ENCODE data around the gene PRKCB. TPM values are rescaled to one million over a fixed set of nuclear protein-coding genes. Genes with fewer than 3 reads are reported as not detected.

The PRKCB gene
- total RNA-seq, 1 donor from 2014 or later: not detected

DNA sequence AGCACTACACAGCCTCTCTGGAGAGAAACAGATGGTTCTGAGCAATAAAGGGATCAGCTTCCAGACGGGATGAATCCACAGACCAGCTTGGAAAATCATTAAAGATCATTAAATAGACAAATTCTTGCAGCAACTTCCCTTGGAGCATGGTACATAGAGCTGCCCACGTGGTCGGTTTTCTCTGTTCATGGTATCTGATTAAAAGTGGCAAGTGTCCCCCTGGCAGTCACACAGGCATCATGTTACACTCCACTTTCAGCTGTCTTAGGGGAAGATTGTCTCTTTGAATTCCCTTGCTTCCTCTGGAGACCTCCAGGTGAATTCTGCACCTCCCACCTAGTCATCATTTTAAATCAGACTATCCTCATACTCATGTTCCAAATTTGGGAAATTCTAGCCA lies 328.2 kb downstream of the PRKCB start:
- H3K27ac Mint-ChIP-seq (ENCODE audit: unreplicated experiment): no peak overlapping the region
- H3K36me3 Mint-ChIP-seq (ENCODE audit: unreplicated experiment): no peaks in the 10 kb centered on the region
- no peaks in the 10 kb centered on the region for H3K4me1 Mint-ChIP-seq (ENCODE audit: unreplicated experiment)
- no peak for DNase-seq (ENCODE audit: extremely low spot score, unreplicated experiment)
- no peaks in the 10 kb centered on the region for H3K9me3 Mint-ChIP-seq (ENCODE audit: unreplicated experiment)
- no peaks in the 10 kb centered on the region for H3K27me3 Mint-ChIP-seq (ENCODE audit: unreplicated experiment)
- H3K4me3 Mint-ChIP-seq (ENCODE audit: unreplicated experiment): no peak overlapping the region
- TF ChIP-seq, protein P1, sequence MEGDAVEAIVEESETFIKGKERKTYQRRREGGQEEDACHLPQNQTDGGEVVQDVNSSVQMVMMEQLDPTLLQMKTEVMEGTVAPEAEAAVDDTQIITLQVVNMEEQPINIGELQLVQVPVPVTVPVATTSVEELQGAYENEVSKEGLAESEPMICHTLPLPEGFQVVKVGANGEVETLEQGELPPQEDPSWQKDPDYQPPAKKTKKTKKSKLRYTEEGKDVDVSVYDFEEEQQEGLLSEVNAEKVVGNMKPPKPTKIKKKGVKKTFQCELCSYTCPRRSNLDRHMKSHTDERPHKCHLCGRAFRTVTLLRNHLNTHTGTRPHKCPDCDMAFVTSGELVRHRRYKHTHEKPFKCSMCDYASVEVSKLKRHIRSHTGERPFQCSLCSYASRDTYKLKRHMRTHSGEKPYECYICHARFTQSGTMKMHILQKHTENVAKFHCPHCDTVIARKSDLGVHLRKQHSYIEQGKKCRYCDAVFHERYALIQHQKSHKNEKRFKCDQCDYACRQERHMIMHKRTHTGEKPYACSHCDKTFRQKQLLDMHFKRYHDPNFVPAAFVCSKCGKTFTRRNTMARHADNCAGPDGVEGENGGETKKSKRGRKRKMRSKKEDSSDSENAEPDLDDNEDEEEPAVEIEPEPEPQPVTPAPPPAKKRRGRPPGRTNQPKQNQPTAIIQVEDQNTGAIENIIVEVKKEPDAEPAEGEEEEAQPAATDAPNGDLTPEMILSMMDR (IDR thresholded peaks at IDR 0.05): no peak

DNA sequence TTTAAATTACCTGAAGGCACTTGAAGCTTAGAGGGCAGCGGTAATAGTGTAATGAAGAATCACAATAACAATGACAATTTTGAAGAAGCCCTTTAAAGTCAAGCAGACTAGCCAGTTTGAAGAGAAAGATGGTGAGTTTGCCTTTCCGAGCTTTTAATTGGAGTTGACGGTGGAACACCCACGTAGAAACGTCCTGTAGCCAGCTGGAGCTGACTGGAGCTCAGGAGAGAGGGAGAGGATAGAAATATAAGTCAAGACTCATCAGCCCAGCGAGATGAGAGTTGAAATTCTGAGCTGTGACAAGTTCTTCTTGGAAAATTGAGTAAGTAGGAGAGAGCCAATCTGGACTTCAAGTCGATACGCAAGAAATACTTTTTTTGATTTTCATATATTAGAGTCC lies 328.6 kb downstream of the PRKCB start:
- no peak for DNase-seq (ENCODE audit: extremely low spot score, unreplicated experiment)
- no peak overlapping the region for H3K27ac Mint-ChIP-seq (ENCODE audit: unreplicated experiment)

DNA sequence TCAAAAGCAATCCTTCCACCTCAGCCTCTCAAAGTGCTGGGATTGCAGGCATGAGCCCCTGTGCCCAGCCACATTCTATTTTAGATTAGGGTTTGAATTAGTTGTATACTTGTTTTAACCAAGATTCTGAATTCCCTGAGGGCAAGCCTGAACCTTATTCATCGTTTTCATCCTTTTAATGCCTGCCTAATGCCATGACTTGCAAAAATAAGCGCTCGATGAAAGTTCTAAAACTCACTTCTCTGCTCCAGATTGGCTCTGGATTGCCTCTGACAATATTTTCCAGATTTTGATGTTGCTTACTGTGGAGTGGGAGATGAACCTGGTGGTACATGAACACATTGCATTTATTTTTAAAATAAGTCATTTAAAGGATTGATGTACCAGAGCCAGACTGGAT lies 329.5 kb downstream of the PRKCB start:
- Mint-ChIP-seq H3K9me3 (ENCODE audit: unreplicated experiment) (no peaks in the 10 kb centered on the region), H3K27ac (ENCODE audit: unreplicated experiment) (no peak overlapping the region), H3K27me3 (ENCODE audit: unreplicated experiment) (no peaks in the 10 kb centered on the region), H3K4me1 (ENCODE audit: unreplicated experiment) (no peaks in the 10 kb centered on the region), H3K4me3 (ENCODE audit: unreplicated experiment) (no peak overlapping the region), H3K36me3 (ENCODE audit: unreplicated experiment) (no peaks in the 10 kb centered on the region)
- TF ChIP-seq, protein P1 (IDR thresholded peaks at IDR 0.05): no peak
- DNase-seq (ENCODE audit: extremely low spot score, unreplicated experiment): no peak

More for the DNA sequence above, 328.6 kb downstream of the PRKCB start:
- Mint-ChIP-seq H3K4me1 (ENCODE audit: unreplicated experiment) (no peaks in the 10 kb centered on the region), H3K27me3 (ENCODE audit: unreplicated experiment) (no peaks in the 10 kb centered on the region), H3K36me3 (ENCODE audit: unreplicated experiment) (no peaks in the 10 kb centered on the region), H3K9me3 (ENCODE audit: unreplicated experiment) (no peaks in the 10 kb centered on the region), H3K4me3 (ENCODE audit: unreplicated experiment) (no peak overlapping the region)
- TF ChIP-seq, protein P1 (IDR thresholded peaks at IDR 0.05): no peak

DNA sequence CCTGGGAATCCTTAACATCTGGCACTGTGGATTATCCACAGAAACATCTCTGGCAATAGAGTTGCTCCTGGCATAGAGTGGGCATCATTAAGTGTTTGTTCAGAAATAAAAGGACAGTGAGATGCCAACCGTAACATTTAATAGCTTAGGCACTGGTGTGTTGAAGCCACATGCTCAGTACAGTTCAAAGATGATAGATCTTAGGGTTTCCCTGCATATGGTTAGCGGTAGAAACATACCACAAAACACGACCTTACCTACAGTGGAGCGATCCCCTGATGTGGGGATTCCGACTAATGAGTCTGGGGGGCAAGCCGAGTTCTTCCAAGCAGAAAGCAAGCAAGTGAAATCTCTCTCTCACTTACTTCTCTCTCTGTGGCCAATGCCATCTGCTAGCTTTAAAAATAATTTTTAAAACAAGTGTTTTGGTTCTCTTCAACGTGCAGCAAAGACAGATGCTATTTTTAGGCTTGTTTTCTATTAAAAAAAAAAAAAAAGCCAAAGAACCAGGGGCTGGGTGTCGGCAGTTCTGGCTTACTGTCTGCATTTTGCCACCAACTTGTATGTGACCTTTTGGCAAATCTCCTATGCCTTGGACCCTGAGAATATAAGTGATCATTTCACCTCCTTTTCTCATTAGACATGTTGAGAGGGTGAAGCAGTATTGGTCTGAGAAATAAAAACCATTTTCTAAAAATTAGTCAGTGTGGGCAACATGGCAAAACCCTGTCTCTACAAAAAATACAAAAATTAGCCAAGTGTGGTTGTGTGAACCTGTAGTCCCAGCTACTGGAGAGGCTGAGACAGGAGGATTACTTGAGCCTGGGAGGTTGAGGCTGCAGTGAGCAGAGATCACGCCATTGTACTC lies 331.1 kb downstream of the PRKCB start:
- Mint-ChIP-seq H3K27me3 (ENCODE audit: unreplicated experiment) (no peaks in the 10 kb centered on the region), H3K36me3 (ENCODE audit: unreplicated experiment) (no peaks in the 10 kb centered on the region), H3K4me1 (ENCODE audit: unreplicated experiment) (no peaks in the 10 kb centered on the region), H3K4me3 (ENCODE audit: unreplicated experiment) (no peak overlapping the region), H3K9me3 (ENCODE audit: unreplicated experiment) (peaks cover 4% of the 10 kb centered on the region), H3K27ac (ENCODE audit: unreplicated experiment) (no peak overlapping the region)
- DNase-seq (ENCODE audit: extremely low spot score, unreplicated experiment): no peak
- TF ChIP-seq, protein P1 (IDR thresholded peaks at IDR 0.05): no peak

DNA sequence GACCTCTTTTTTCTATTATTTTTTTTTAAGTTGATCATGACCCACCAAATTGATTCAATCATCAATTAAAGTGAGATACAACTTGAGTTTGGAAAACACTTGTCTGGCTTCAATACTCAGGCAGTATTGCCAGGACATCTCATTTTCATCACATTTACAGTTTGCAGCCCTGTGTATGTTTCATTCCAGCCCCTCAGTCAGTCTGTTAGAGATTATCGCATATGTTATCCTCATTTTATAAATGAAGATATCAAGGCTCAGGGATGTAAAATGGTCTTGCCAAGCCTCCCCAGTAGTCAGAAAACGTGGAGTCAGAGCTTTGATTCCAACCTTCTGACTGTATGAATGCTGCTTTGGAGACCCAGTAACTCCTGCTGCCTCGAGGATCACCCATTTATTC lies 333.1 kb downstream of the PRKCB start:
- Mint-ChIP-seq H3K9me3 (ENCODE audit: unreplicated experiment) (peaks cover 4% of the 10 kb centered on the region), H3K27me3 (ENCODE audit: unreplicated experiment) (no peaks in the 10 kb centered on the region), H3K36me3 (ENCODE audit: unreplicated experiment) (no peaks in the 10 kb centered on the region)

More for the DNA sequence above, 333.1 kb downstream of the PRKCB start:
- DNase-seq (ENCODE audit: extremely low spot score, unreplicated experiment): no peak
- H3K4me1 Mint-ChIP-seq (ENCODE audit: unreplicated experiment): no peaks in the 10 kb centered on the region
- TF ChIP-seq, protein P1 (IDR thresholded peaks at IDR 0.05): no peak
- no peak overlapping the region for H3K27ac Mint-ChIP-seq (ENCODE audit: unreplicated experiment)
- H3K4me3 Mint-ChIP-seq (ENCODE audit: unreplicated experiment): no peak overlapping the region
